K562 (cell line): ENCODE measurements around the gene PLCB3. TPM values are rescaled to one million over a fixed set of nuclear protein-coding genes. Genes with fewer than 3 reads are reported as not detected.

Experiments
- ATF6 ChIP-seq: sonication (generic); formaldehyde crosslinking; IDR thresholded peaks from 2 replicates; pipeline ENCODE4 v1.4.0; 2020; ENCODE audit warnings: mild to moderate bottlenecking, missing genetic modification reagents
- CCNT2 ChIP-seq: IDR thresholded peaks from 2 replicates; pipeline ENCODE4 v1.6.1; 2011; ENCODE audit warnings: borderline replicate concordance, low read depth, mild to moderate bottlenecking, moderate library complexity, mixed read lengths, low read length; ENCODE audit not compliant: insufficient read length; ENCODE audit errors: extremely low read depth
- FOXO4 ChIP-seq: fragments of 450-650 bp; formaldehyde crosslinking; IDR thresholded peaks from 2 replicates; pipeline ENCODE4 v1.4.0; 2020; ENCODE audit warnings: mild to moderate bottlenecking, moderate library complexity
- HDAC1 ChIP-seq, 2 experiments: fragments of 450-650 bp; IDR thresholded peaks; 2 replicates each; pipeline ENCODE4 v1.6.1; 2016 to 2017; ENCODE audit warnings: inconsistent platforms in 1 of 2, mild to moderate bottlenecking in 1 of 2, moderate library complexity in 1 of 2
- IRF1 ChIP-seq: sonication (generic); formaldehyde crosslinking; IDR thresholded peaks from 2 replicates; pipeline ENCODE4 v1.8.0; 2022; ENCODE audit warnings: missing genetic modification reagents, mild to moderate bottlenecking, borderline replicate concordance
- KLF13 ChIP-seq: fragments of 450-650 bp; IDR thresholded peaks from 2 replicates; pipeline ENCODE4 v1.6.1; 2016; ENCODE audit warnings: missing genetic modification characterization, low read depth, mild to moderate bottlenecking, missing compliant biosample characterization, moderate library complexity, borderline replicate concordance
- NEUROD1 ChIP-seq: fragments of 150-350 bp; IDR thresholded peaks from 2 replicates; pipeline ENCODE4 v1.6.1; 2014; ENCODE audit warnings: borderline replicate concordance, low read length, low read depth; ENCODE audit not compliant: partially characterized antibody
- NFIX ChIP-seq: fragments of 250-450 bp; sonication (Bioruptor Pico); IDR thresholded peaks from 2 replicates; pipeline ENCODE4 v1.4.0; 2020; ENCODE audit warnings: low read depth, mild to moderate bottlenecking, moderate library complexity
- PRMT5 ChIP-seq: sonication (generic); formaldehyde crosslinking; IDR thresholded peaks from 2 replicates; pipeline ENCODE4 v1.5.0; 2020; ENCODE audit warnings: missing genetic modification reagents
- RNF219 ChIP-seq: fragments of 250-450 bp; sonication (Bioruptor Pico); IDR thresholded peaks from 2 replicates; pipeline ENCODE4 v1.5.0; 2022; ENCODE audit warnings: mild to moderate bottlenecking
- SRF ChIP-seq, 2 experiments: fragments of 250-450, 450-650 bp in 1 of 2; sonication (Bioruptor Pico) in 1 of 2; sonication (generic) in 1 of 2; formaldehyde crosslinking; IDR thresholded peaks; 2 replicates each; pipeline versions ENCODE4 v1.5.0 to v1.5.1; 2020 to 2022; ENCODE audit warnings: mild to moderate bottlenecking in 1 of 2, missing genetic modification reagents in 1 of 2
- TAF15 ChIP-seq: fragments of 200-400 bp; formaldehyde crosslinking; IDR thresholded peaks from 2 replicates; pipeline ENCODE4 v1.6.1; 2017; ENCODE audit warnings: mild to moderate bottlenecking, low read depth, low read length, moderate library complexity
- TAL1 ChIP-seq: fragments of 450-650 bp; IDR thresholded peaks from 2 replicates; pipeline ENCODE4 v1.6.1; 2016; ENCODE audit warnings: mild to moderate bottlenecking
- TRIM24 ChIP-seq, 2 experiments: fragments of 450-650 bp; IDR thresholded peaks; 2 replicates each; pipeline ENCODE4 v1.6.1; 2016
- ZBTB17 ChIP-seq: fragments of 450-650 bp; formaldehyde crosslinking; IDR thresholded peaks from 2 replicates; pipeline ENCODE4 v1.4.0; 2020; ENCODE audit warnings: mild to moderate bottlenecking
- ZNF274 ChIP-seq: IDR thresholded peaks from 2 replicates; pipeline ENCODE4 v1.6.1; 2011; ENCODE audit warnings: low read depth, mild to moderate bottlenecking, low read length, moderate library complexity, borderline replicate concordance
- ZNF445 ChIP-seq: fragments of 250-450 bp; sonication (Bioruptor Pico); IDR thresholded peaks from 2 replicates; pipeline ENCODE4 v1.4.0; 2020; ENCODE audit warnings: low read depth, mild to moderate bottlenecking, moderate library complexity
- ZNF766 ChIP-seq: fragments of 200-800 bp; sonication (Bioruptor generic); conservative IDR thresholded peaks from 2 replicates; pipeline ENCODE4 v1.6.1; 2016; ENCODE audit warnings: missing genetic modification characterization, missing compliant biosample characterization
- polyA plus RNA-seq, 8 experiments: library from polyadenylated mRNA; depleted of rRNA in 4 of 8; stranded (reverse) in 5 of 8; unstranded in 3 of 8; fragments of >200 nt; fragmentation: Nextera tagmentation in 2 of 8; fragmentation: Illumina TruSeq in 1 of 8; extraction: Ambion mirVana in 2 of 8; extraction: Trizol in 1 of 8; gene quantifications; 2 replicates each; pipeline versions ENCODE4 v1.2.1 to v1.2.3, GENCODE V29; 2011 to 2014; ENCODE audit warnings: inconsistent platforms in 1 of 8, missing spikeins in 1 of 8
- total RNA-seq, 7 experiments: library from RNA; depleted of rRNA in 6 of 7; stranded (reverse); fragments of >200 nt in 6 of 7; fragmentation: Illumina TruSeq in 2 of 7; extraction: Trizol in 2 of 7; gene quantifications; 2 replicates each; pipeline versions ENCODE4 v1.2.1 to v1.2.3, GENCODE V29; 2011 to 2021; ENCODE audit warnings: low replicate concordance in 1 of 7
- TF ChIP-seq, protein P1 (sequence below): fragments of 250-450 bp; sonication (Bioruptor Pico); IDR thresholded peaks from 2 replicates; pipeline ENCODE4 v1.5.0; 2021

The PLCB3 gene
- total and polyA plus RNA-seq, 9 of the 15 experiments (the other 6 are each of a cell fraction or from before 2014, with no cell fraction given) = 0.31 to 44.8 (median 14.6) TPM

GRCh38 chr11:64240435-64241240 lies 10.7 kb upstream of the PLCB3 start, which contains the start of gene FKBP2 (continued):
- peak; percentile 78 for TF ChIP-seq CCNT2
- no peak for TF ChIP-seq FOXO4 (CRISPR knock-in tag)
- peak; percentile 22 to 34; a peak in 2 of 4 replicates for TF ChIP-seq SRF (CRISPR knock-in tag; IDR thresholded peaks at IDR 0.05)
- TF ChIP-seq TAL1 = no peak
- no peak for TF ChIP-seq ZNF274
- TF ChIP-seq NEUROD1 = peak; percentile 36
- peak in 1 of 2 experiments; percentile 51; a peak in 2 of 4 replicates for TF ChIP-seq HDAC1 (IDR thresholded peaks at IDR 0.05)
- TF ChIP-seq ATF6 (CRISPR knock-in tag) = no peak
- no peak; the same call in 1 of the 2 replicates for TF ChIP-seq ZNF766
- peak; percentile 14; the same call in 1 of the 2 replicates for TF ChIP-seq RNF219 (CRISPR knock-in tag)
- no peak for TF ChIP-seq PRMT5
- TF ChIP-seq, protein P1, sequence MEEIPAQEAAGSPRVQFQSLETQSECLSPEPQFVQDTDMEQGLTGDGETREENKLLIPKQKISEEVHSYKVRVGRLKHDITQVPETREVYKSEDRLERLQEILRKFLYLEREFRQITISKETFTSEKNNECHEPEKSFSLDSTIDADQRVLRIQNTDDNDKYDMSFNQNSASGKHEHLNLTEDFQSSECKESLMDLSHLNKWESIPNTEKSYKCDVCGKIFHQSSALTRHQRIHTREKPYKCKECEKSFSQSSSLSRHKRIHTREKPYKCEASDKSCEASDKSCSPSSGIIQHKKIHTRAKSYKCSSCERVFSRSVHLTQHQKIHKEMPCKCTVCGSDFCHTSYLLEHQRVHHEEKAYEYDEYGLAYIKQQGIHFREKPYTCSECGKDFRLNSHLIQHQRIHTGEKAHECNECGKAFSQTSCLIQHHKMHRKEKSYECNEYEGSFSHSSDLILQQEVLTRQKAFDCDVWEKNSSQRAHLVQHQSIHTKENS = no peak
- TF ChIP-seq TRIM24 (IDR thresholded peaks at IDR 0.05) = no peak
- no peak for TF ChIP-seq IRF1
- no peak for TF ChIP-seq KLF13 (tag)
- TF ChIP-seq ZNF445 (CRISPR knock-in tag) = no peak
- peak; percentile 82; the same call in 1 of the 2 replicates for TF ChIP-seq ZBTB17 (CRISPR knock-in tag)
- TF ChIP-seq TAF15 = no peak
- TF ChIP-seq NFIX (CRISPR knock-in tag) = 0 out of 2 replicates have a peak, but pooled peaks have one; percentile 1
